Head of caudate nucleus (tissue), 42 donors: ENCODE measurements around the gene MBNL1.

ENCODE experiments used
- DNase-seq, 42 donors: peaks; one replicate each; pipeline versions ENCODE4 v3.0.0 to v3.0.0-alpha.2; 2020 to 2021; ENCODE audit warnings: mixed read lengths in 7 of 42
- intact Hi-C: fragments of 100-400 bp; cut with DNase I; formaldehyde crosslinking; loops from one replicate; pipeline ENCODE4 v1.15.0; 2022

MBNL1 gene

DNA sequence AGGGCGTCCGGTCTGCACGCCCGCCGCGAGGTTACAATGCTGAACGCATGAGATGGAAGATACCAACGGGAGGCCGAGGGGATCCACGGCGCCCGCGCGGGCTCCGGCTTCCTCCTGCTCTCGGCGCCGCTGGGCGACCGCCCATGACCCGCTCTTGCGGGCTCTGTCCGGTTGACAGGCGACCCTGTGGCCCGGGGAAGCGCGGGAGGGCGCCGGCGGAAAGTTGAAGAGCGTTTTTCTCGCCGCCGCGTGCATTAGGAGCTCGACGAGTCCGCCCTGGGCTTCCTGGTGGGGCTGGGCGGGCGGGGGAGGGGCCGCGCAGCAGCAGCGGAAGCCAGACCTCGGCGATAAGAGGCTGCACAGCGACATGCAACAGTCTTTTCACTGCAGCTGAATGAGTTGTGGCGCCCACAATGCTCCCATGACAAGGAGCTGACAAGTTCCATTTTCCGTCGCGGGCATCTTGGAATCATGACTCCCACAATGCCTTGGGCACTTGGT is at the start of gene MBNL1:
Gene MBNL1 (plus strand): TSS at position 375 of the 501 bp plus-strand sequence. CDS start 31,265 bp downstream, outside the sequence.
- intact Hi-C loops = loop anchor here (10.0 kb wide), 1 partner anchor 186 kb away; no protein-coding TSS in a partner anchor
- peak; percentile 67 to 91 (median 80) for DNase-seq

DNA sequence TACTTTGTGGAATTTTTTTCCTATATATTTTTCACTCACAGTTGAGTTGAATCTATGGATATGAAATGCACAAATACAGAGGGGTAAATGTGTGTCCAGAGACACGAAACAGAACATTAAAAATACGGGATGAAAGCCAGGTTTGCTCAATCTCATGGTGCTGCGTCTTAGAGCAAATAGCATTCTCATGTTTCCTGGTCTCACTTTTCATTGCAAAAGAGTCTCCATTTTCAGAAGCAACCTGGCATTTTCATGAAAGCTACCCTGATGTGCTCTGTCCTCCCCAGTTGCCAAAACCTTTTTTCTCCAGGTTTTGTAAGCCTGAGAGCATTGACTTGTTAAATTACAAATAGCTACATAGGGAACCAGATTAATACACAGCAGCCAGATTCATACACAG is 49.5 kb upstream of the MBNL1 start:
- DNase-seq = no peak
- intact Hi-C loops = no loop called here

DNA sequence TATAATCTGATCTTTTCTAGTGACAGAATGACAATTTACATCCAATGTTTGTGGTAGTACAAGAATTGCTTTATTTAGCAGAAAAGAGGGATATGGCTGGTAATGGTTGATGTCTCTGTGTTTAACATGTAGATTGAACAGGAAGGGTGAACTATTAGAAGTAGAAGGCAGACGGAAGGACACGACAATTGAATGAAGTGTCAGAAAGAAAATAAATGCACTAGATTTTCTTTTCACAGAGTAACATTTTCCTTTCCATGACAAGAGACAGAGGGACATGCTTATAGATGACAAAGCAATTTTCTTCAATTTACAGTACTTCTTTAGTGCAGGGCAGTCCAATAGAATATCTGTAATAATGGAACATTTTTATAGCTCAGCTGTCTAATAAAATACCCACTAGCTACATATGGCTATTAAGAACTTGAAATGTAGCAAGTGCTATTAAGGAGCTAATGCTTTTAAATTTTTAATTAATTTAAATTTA is 48.9 kb upstream of the MBNL1 start:
- intact Hi-C loops = no loop called here

DNA sequence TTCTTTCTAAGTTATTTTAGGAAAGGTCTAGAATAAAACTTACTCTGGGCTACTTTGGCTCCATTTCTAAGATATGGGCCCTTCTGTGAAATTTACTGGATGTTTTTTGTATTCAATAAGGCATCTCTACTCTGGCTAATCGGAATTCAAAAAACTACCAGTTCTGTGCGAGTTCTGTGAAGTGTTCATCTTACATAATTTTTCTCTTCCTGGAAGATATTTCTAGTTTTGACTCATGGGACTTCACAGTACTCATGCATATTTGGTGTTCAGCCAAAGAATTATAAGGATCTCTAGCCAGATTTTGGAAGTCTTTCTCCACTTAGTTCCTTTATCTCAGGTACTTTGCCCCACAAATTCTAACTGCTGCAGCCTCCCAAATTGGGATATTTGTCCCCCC is 46.4 kb upstream of the MBNL1 start:
- intact Hi-C loops = no loop called here
- no peak for DNase-seq

More for the DNA sequence above, 48.9 kb upstream of the MBNL1 start:
- no peak for DNase-seq

DNA sequence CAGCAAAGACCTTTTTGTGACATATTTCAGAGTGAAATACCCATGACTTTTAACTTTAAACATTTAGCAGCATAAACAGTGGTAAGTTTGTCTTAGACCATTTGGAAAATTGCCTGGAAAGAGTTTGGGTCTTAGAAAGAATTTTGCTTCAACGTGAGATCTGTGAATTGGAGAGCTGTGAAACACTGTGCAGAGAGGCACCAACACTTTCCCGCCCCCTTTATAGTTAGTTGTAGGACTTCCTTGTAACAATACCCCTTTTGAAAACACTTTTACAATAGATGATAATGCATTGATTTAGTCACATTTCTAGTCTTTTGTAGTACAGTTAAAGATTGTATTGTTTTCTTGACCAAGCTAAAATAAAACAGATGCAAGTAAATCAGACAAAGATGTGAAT is 43.5 kb upstream of the MBNL1 start:
- intact Hi-C loops = no loop called here

GRCh38 chr3:152226176-152226575 is 42.6 kb upstream of the MBNL1 start:
- intact Hi-C loops = no loop called here
- DNase-seq = no peak

More for the DNA sequence above, 43.5 kb upstream of the MBNL1 start:
- DNase-seq = peak in 1 of 42 donors; percentile 21

DNA sequence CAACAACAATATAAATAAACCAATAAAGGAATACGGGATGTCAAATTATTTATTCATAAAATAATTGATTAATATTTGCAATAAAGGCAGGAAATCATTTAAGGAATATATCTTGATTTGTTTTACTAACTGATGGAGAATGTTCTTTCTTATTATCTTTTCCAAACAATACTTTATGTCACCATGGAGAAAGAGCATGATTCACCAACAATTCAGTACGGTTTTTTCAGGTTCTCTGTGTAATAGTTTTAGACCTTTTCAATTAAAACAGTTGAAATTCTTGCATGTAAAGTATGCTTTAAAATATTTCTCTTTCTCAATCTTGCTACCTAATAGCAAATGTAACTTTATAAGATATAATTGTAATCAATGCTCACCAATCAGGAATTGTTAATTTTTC is 41.7 kb upstream of the MBNL1 start:
- DNase-seq = no peak
- intact Hi-C loops = no loop called here

DNA sequence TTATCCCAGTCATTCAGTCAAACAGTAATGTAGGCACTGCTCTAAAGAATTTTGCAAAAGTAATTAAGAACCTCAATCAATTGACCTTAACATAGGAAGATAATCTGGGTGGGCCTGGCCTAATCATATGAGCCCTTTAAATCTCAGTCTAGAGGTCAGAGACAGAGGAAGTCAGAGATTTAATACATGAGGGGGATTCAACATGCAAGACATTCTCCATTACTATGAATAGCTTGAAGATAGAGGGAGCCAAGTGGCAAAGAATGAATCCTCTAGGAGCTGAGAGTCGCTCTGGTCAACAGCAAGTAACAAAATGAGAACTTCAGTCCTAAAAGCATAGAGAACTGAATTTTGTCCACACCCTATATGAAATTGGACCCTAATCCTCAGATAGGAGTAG is 39.0 kb upstream of the MBNL1 start:
- intact Hi-C loops = no loop called here
- peak in 7 of 42 donors; percentile 15 to 59 (median 26) for DNase-seq

- intact Hi-C loops = no loop called here
- DNase-seq = no peak
These were observed 38.4 kb upstream of the MBNL1 start for GRCh38 chr3:152230370-152230769.

DNA sequence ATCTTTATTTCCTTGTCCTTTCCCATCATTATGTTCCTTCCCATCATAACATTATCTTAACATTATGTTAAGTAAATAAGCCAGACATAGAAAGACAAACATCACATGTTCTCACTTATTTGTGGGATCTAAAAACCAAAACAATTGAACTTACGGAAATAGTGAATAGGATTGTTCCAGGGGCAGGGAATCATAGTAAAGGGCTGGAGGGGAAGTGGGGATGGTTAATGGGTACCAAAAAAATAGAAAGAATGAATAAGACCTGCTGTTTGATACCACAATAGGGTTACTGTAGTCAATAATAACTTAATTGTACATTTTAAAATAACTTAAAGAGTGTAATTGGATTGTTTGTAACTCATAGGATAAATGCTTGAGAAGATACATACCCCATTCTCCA is 36.7 kb upstream of the MBNL1 start:
- DNase-seq = no peak
- intact Hi-C loops = no loop called here

DNA sequence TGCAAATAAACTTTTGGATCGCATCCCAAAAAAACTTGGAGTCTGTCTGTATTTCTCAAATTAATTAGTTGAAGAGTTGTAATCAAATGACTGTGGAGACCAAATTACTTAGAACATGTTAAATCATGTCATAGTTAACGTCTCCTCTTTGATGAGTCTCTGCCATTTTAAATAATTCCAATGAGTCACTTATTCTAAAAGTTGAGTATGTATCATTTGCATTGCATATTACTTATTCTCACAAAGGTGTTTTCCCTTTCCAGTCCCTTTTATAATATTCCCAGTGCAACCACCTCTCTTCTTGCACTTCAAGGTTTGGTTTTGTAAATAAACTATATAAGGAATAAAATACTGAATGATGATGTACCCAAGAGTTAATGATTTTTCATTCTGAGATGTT is 36.0 kb upstream of the MBNL1 start:
- intact Hi-C loops = no loop called here
- no peak for DNase-seq

DNA sequence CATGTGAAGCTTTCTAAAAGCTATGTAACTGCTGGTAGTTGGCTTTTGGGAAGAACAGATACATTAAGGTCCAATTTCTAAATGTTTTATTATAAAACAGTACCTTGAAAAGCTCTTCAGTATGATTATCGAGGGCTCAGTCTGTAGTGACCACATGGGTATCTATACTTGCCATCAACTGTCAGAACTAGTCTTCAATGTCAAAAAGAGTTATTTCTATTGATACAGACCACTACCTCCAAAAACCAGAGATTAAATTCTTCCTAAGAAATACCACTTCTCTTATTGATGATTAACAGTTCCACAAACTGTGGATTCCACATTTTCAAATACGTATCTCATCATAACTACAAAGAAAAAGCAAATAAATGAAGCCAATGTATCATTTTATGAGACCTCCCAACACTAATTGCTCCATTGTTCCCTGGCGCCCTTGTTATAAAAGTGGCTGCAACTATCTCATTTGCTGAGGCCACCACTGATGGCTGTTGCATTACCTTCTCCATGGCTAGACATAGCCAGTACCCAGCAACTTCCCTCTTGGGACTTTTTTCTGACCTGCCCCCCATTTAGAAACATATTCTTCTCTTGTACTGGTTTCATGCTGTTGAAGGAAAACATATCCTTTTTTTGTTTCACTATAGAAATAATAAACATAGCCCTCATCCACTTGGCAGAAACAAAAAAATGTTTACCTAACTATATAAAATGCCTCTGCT is 33.9 kb upstream of the MBNL1 start:
- DNase-seq = no peak
- intact Hi-C loops = no loop called here

DNA sequence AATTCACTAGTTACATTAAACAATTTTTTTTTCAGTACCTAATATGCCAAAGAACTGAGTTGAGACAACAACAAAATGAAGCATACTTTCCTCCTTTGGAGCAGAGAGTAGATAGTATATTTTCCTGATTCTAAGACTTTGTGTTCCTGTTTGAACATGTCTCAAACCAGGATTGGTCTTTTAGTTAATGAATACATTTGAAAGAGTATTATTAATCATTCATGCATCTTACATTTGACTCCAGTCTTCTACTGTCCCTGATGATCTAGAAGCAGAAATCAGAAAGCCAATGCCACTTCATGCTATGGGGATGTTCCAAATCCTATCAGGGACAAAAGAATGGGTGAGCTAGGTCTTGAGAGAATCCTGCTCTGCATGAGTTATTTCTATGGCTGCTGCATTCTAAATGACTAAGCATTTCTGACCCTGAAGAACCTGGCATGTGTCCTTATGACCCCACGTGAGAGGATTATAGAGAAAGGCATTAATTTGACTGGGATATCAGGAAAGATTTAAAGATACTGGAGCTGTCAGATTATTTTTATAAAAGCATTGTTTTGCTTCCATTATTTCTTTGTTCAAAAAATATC is 32.9 kb upstream of the MBNL1 start:
- DNase-seq = no peak
- intact Hi-C loops = no loop called here

GRCh38 chr3:152236716-152237115 is 32.0 kb upstream of the MBNL1 start:
- intact Hi-C loops = no loop called here

GRCh38 chr3:152241142-152242017 is 27.3 kb upstream of the MBNL1 start:
- intact Hi-C loops = no loop called here
- DNase-seq = no peak

More at GRCh38 chr3:152236716-152237115, 32.0 kb upstream of the MBNL1 start:
- DNase-seq = no peak

DNA sequence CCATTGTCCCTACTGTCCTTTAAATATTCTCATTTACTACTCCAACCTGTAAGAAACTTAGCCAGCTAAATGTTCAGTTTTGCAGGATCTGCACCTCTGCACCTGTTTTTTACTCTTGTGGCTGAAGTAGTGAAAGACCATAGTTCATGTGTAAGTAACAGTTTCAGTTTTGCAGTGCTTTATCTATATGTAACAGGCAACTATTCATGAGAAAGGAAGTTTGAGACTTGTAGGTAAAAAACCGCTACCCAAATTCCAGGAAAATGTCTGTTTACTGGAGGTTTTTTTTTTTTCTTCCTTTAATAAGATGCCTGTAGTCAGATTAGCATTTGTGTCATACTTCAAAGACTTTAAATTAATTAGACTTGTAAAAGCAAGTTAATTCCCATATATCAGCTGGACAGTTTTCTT is 25.4 kb upstream of the MBNL1 start:
- no peak for DNase-seq
- intact Hi-C loops = no loop called here

- intact Hi-C loops = no loop called here
- DNase-seq = no peak
These were observed 24.8 kb upstream of the MBNL1 start for GRCh38 chr3:152243721-152244516.

DNA sequence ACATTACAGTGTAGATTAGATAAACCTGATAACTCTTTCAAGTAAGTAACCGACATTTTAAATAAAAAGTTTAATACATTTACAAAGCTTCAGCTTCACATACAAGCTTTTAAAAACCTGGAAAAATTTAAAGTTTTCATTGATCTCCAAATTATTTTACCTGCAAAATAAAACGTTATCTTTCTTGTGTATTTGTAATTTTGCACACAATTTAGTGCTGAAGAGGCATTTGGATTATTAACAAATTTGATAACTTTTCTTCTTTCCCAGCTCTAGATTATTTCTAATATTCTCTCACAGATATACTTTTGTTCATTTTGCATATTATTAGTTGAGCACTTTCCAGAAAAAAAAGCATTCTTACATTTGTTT is 24.2 kb upstream of the MBNL1 start:
- intact Hi-C loops = no loop called here
- DNase-seq = no peak
